Osteoblast (primary cell): Measurements from ENCODE around the gene PDCD10. TPM values are rescaled to one million over a fixed set of nuclear protein-coding genes. Genes with fewer than 3 reads are reported as not detected.

Experiments
- DNase-seq: peaks from one replicate; pipeline ENCODE4 v3.0.0; 2011; ENCODE audit warnings: low spot score, mixed read lengths; ENCODE audit not compliant: insufficient read length; ENCODE audit errors: missing footprints
- H2AFZ ChIP-seq: 2 replicates; pipeline ENCODE4 v1.6.0; 2011; ENCODE audit warnings: mild to moderate bottlenecking, low read length
- H3K27ac ChIP-seq: 2 replicates; pipeline ENCODE4 v1.5.1; 2011; ENCODE audit warnings: mild to moderate bottlenecking, low read depth, low read length, moderate library complexity
- H3K27me3 ChIP-seq: 2 replicates; pipeline ENCODE4 v1.6.0; 2012; ENCODE audit warnings: mild to moderate bottlenecking, control low read depth, inconsistent platforms, low read length, moderate library complexity; ENCODE audit not compliant: insufficient read depth
- H3K36me3 ChIP-seq: 2 replicates; pipeline ENCODE4 v1.5.1; 2011; ENCODE audit warnings: mild to moderate bottlenecking, low read length, control low read depth, moderate library complexity; ENCODE audit not compliant: insufficient read depth
- H3K4me1 ChIP-seq: 2 replicates; pipeline ENCODE4 v1.5.1; 2011; ENCODE audit warnings: mild to moderate bottlenecking, low read length, control low read depth, moderate library complexity; ENCODE audit not compliant: insufficient read depth
- H3K4me2 ChIP-seq: 2 replicates; pipeline ENCODE4 v1.6.0; 2011; ENCODE audit warnings: mild to moderate bottlenecking, low read length; ENCODE audit not compliant: insufficient read depth
- H3K4me3 ChIP-seq: fragments of 200-600 bp; sonication (generic); 3 replicates; pipeline ENCODE4 v1.5.1; 2012; ENCODE audit warnings: mild to moderate bottlenecking, low read length, inconsistent platforms; ENCODE audit not compliant: insufficient read depth
- H3K79me2 ChIP-seq: 2 replicates; pipeline ENCODE4 v1.6.0; 2012; ENCODE audit warnings: mild to moderate bottlenecking, low read length, control low read depth, inconsistent platforms; ENCODE audit not compliant: insufficient read depth
- H3K9me3 ChIP-seq: 2 replicates; pipeline ENCODE4 v1.5.1; 2011; ENCODE audit warnings: low read depth, low read length, control low read depth
- H4K20me1 ChIP-seq: 2 replicates; pipeline ENCODE4 v1.6.0; 2012; ENCODE audit warnings: mild to moderate bottlenecking, low read length, control low read depth; ENCODE audit not compliant: insufficient read depth
- CTCF ChIP-seq: IDR thresholded peaks from 2 replicates; pipeline ENCODE4 v1.5.1; 2011; ENCODE audit warnings: mild to moderate bottlenecking, low read depth, low read length, moderate library complexity; ENCODE audit errors: extremely low read depth
- total RNA-seq: library from RNA; depleted of rRNA; stranded (reverse); fragments of >200 nt; gene quantifications from 2 replicates; pipeline ENCODE4 v1.2.3, GENCODE V29; 2012

The PDCD10 gene
- total RNA-seq, 1 donor: 44.9 TPM

GRCh38 chr3:167675848-167676247, 58.8 kb downstream of the PDCD10 start:
- no peak for TF ChIP-seq CTCF
- no peak for DNase-seq
- no peak overlapping the region for H2AFZ ChIP-seq

GRCh38 chr3:167673221-167673620, 61.5 kb downstream of the PDCD10 start:
- no peak overlapping the region for H3K4me2 ChIP-seq
- DNase-seq: no peak
- no peak overlapping the region for H2AFZ ChIP-seq
- H3K9me3 ChIP-seq: no peaks in the 10 kb centered on the region
- no peak overlapping the region for H3K27ac ChIP-seq
- no peaks in the 10 kb centered on the region for H3K27me3 ChIP-seq
- H3K36me3 ChIP-seq: peaks cover 25% of the 10 kb centered on the region
- H3K4me3 ChIP-seq: no peak overlapping the region
- no peaks in the 10 kb centered on the region for H3K79me2 ChIP-seq
- H3K4me1 ChIP-seq: no peaks in the 10 kb centered on the region
- no peak for TF ChIP-seq CTCF
- H4K20me1 ChIP-seq: no peaks in the 10 kb centered on the region

More at GRCh38 chr3:167675848-167676247, 58.8 kb downstream of the PDCD10 start:
- peaks cover 25% of the 10 kb centered on the region for H3K36me3 ChIP-seq
- H3K9me3 ChIP-seq: no peaks in the 10 kb centered on the region
- no peaks in the 10 kb centered on the region for H4K20me1 ChIP-seq
- no peak overlapping the region for H3K27ac ChIP-seq
- no peaks in the 10 kb centered on the region for H3K79me2 ChIP-seq
- H3K4me3 ChIP-seq: no peak overlapping the region
- no peaks in the 10 kb centered on the region for H3K4me1 ChIP-seq
- H3K4me2 ChIP-seq: no peak overlapping the region
- H3K27me3 ChIP-seq: no peaks in the 10 kb centered on the region

- Histone ChIP-seq H3K36me3 (peaks cover 22% of the 10 kb centered on the region), H3K4me2 (no peak overlapping the region), H3K27ac (no peak overlapping the region), H3K27me3 (no peaks in the 10 kb centered on the region), H3K9me3 (no peaks in the 10 kb centered on the region), H3K4me3 (no peak overlapping the region), H2AFZ (no peak overlapping the region), H3K79me2 (no peaks in the 10 kb centered on the region), H4K20me1 (no peaks in the 10 kb centered on the region), H3K4me1 (no peaks in the 10 kb centered on the region)
- TF ChIP-seq CTCF: no peak
- no peak for DNase-seq
These were observed 62.7 kb downstream of the PDCD10 start for GRCh38 chr3:167671878-167672427.

- no peaks in the 10 kb centered on the region for H3K4me1 ChIP-seq
- H2AFZ ChIP-seq: no peak overlapping the region
- no peak for TF ChIP-seq CTCF
- H3K9me3 ChIP-seq: no peaks in the 10 kb centered on the region
- H3K79me2 ChIP-seq: no peaks in the 10 kb centered on the region
- H3K36me3 ChIP-seq: peaks cover 4% of the 10 kb centered on the region
- H4K20me1 ChIP-seq: no peaks in the 10 kb centered on the region
- no peak overlapping the region for H3K4me2 ChIP-seq
- no peak overlapping the region for H3K4me3 ChIP-seq
- no peak for DNase-seq
- H3K27me3 ChIP-seq: no peaks in the 10 kb centered on the region
- H3K27ac ChIP-seq: no peak overlapping the region
These were observed 65.0 kb downstream of the PDCD10 start for GRCh38 chr3:167669699-167670098.
